NCI-H187 (cell line): Measurements from ENCODE around the gene IMPA2.
"Not testable (repeated sequence)": the region's sequence is repeated elsewhere in the genome, so short reads cannot be mapped to it uniquely, and the experiment has no call there.

Source experiments
- DNase-seq, 2 experiments: peaks; one replicate each; lab custom pipeline; 2025; lab: John Stamatoyannopoulos, UW

The IMPA2 gene

DNA sequence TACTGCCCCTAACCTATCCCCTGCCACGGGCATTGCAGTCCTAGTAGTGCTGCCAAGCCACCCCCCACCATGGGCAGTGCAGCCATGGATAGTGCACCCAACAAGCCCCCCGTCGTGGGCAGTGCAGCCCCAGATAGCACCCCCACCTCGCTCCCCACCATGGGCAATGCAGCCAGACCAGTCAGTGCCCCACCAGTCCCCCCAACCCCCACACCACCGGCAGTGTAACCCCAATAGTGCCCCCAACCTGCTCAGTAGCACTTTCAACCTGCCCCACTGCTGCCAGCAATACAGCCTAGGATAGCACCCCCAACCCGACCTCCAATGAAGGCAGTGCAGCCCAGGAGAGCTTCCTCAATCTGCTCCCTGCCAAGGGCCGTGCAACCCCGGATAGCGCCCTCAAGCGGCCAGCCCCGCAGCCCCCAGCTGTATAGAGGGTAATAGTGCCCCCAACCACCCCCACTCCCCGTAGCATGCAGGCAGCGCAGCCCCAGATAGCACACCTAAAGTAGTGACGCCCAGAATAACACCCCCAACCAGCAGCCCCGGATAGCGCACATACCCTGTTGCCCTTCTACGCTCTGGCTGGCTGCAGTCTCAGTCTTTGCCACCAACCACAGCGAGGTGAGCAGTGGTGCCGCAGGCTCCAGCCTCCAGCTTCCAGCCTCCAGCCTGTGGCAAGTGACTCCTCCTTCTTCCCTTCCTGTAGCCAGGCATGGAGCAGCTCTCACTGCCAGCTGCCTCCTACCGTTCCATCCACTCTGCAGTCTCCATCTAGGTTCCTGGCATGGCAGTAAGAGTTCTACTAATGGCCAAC is 66.9 kb downstream of the IMPA2 start:
- DNase-seq = no peak

DNA sequence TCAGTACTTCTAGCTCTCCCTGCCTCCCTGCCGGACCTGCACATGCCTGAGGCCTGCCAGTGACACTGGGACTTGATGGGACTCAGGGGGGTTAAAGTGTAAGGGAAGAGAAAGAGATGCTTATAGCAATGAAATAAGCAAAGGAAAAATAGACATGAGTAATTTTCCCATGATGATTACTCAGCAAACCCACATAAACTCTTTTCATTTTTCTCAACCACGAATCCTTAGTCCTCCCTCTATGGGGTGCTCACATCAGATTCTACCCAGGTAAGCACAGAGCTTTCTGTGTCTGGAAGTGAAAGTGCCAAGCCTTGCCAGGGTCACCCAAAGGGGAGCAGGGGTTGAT is 67.5 kb downstream of the IMPA2 start:
- no peak for DNase-seq

DNA sequence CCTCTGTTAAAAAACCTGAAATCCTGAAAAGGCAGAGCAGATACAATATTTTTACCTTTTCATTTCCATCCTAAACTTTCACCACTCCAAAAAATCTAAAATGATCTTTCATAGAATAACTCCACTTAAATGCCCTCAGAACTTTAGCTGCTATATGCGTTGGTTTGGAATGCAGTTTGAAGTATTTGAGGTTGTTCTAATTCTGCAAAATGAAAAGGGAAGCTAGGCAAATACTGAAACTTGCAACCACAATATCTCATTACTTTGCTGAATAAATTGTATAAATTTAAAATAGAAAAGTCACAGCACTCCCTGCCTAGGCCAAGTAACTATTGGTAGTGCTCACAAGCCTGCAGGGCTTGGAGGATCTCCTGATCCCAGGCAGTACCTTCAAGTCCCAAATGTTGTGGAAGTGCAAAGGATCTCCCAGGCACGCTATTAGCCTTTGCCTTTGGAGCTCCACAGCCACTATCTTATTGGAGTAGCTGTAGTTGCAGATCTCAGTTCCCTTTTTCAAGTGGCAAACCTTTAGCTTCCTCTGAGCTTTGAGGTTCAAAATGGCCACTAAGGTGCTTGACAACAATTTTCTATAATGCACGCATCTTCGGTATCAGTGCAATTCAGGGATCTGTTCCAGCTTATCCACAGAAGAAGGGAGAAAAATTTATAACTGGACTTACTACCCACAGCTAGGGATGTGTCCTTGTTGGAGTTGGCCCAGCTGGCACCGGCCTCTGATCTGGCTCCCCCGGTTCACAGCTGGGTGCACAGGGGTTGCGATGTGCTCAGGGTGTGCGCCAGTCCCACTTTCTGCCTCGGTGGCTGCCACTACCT is 68.9 kb downstream of the IMPA2 start:
- DNase-seq = no peak

DNA sequence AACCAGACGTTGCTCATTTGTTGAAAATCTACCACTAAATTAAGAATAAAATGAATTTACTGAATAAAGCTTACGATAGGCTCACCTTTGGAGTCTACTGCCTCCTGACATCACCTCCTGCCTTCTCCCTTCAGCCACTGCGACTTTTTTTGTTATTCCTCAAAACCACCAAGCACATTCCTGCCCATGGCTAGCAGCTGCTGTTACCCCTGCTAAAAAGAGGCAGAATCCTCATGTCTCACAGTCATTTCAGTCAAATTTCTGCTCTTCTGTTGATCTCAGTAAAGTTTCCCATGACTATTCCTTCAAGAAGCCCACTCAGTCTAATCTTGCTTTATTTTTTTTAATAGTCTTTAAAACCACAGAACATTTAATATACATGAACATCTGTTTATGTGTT is 71.6 kb downstream of the IMPA2 start:
- DNase-seq = no peak

GRCh38 chr18:12053289-12053688 is 72.0 kb downstream of the IMPA2 start:
- DNase-seq = no peak

GRCh38 chr18:12056034-12056883 is 75.0 kb downstream of the IMPA2 start:
- DNase-seq = no peak

GRCh38 chr18:12056884-12057402 is 75.6 kb downstream of the IMPA2 start:
- no peak for DNase-seq

DNA sequence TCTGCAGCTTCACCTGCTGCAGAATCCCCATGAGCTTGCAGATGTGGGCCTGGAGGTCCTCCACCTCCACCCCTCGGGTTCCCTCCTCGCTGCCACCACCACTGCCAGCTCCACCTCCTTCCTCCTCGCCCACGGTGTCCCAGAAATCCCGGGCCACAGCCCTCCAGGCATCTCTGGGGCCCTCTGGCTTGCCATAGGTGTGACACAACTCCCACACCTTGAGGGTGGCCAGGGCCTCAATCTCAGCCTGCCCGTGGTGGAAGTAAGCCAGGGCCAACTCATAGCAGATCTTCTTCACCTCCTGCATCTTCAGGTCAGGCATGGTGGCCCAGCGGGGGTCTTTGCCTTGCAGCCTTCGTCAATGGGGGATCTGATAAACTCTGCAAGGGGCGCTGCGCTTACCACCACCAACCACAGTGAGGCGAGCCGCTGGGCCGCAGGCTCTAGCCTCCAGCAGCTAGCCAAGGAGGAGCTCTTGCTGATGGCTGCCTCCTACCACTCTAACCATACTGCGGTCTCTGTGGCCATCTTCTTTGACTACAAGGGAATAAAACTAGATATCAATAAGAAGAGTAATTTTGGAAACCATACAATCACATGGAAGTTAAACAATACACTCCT is 76.2 kb downstream of the IMPA2 start:
- no peak for DNase-seq

DNA sequence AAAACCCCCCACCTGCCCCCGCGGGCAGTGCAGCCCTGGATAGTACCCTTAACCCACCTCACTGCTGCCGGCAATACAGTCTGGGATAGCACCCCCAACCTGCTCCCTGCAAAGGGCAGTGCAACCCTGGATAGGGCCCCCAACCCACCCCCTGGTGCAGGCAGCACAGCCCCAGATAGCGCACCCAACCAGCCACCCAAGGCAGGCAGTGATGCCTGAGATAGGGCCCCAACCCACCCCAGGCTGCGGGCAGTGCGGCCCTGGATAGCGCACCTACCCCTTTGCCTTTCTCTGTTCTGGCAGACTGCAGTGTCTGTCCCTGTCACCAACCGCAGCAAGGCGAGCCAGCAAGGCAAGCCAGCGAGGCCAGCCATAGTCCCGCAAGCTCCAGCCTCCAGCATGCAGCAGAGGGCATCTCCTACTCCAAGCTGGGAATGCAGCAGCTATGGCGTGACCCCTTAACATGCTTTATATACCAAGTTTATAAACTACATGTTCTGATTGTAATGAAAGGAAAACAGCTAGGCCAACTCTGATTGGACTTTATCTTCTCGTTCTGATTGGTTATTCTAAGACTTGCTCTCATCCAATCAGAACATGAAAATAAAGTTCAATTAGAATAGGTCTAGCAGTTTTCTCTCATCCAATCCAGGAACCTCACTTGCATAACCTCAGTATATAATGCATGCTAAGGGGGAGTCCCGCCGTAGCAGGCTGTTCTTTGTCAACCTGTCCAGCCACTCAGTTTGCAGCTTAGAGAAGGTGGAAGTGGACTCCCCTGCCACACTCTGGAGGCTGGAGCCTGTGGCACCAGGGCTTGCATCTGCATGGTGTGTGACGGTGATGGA is 78.3 kb downstream of the IMPA2 start:
- no peak for DNase-seq

GRCh38 chr18:12060182-12060870 is 79.0 kb downstream of the IMPA2 start:
- DNase-seq = no peak

- DNase-seq = no peak
Measured at GRCh38 chr18:12061685-12062084, 80.4 kb downstream of the IMPA2 start.

GRCh38 chr18:12062974-12063373 is 81.7 kb downstream of the IMPA2 start:
- no peak for DNase-seq

- DNase-seq = no peak
Measured at GRCh38 chr18:12064086-12064763, 82.9 kb downstream of the IMPA2 start.

GRCh38 chr18:12065397-12065796 is 84.1 kb downstream of the IMPA2 start:
- no peak for DNase-seq

GRCh38 chr18:12066910-12067511 is 85.7 kb downstream of the IMPA2 start:
- DNase-seq = no peak

DNA sequence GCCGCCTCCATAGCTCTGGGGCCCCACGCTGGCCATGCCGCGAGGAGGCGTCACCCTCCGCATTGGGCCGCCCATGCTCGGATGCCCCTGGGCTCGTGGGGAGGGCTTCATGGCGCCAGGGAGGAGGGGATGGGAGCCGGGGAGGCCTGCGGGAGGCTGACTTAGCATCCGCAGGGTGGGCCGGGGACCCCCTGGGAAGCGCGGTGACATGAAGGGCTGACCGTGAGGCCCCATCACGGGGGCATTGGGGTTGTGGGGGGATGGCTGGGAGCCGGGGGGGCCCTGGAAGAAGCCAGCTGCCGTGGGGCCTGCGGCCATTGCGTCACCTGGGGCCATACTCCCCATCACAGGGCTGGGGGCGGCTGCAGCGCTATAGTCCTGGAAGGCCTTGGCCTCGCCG is 86.4 kb downstream of the IMPA2 start:
- DNase-seq = no peak

- DNase-seq = not testable (repeated sequence)
Measured at GRCh38 chr18:12068316-12068949, 87.1 kb downstream of the IMPA2 start.

GRCh38 chr18:12068950-12069320 is 87.6 kb downstream of the IMPA2 start:
- DNase-seq = no peak

- DNase-seq = not testable (repeated sequence)
Measured at GRCh38 chr18:12071066-12071465, 89.8 kb downstream of the IMPA2 start.
